T-helper 2 cell treated with Interferon-gamma antibody and Interleukin-4, amounts not matched to agents 5 μg/mL and 100 μg/mL, for 36 hours (primary cell): ENCODE data around the gene DELE1.

Experiments used
- DNase-seq: peaks from one replicate; pipeline ENCODE4 v3.0.0; 2021; ENCODE audit warnings: low spot score
- H3K27ac Mint-ChIP-seq: one replicate; pipeline ENCODE4 v1.8.0; 2021; ENCODE audit warnings: mild to moderate bottlenecking, mixed read lengths
- H3K27me3 Mint-ChIP-seq: one replicate; pipeline ENCODE4 v1.8.0; 2021; ENCODE audit warnings: low read depth, mixed read lengths
- H3K36me3 Mint-ChIP-seq: one replicate; pipeline ENCODE4 v1.8.0; 2021; ENCODE audit warnings: low read depth, mixed read lengths
- H3K4me1 Mint-ChIP-seq: one replicate; pipeline ENCODE4 v1.8.0; 2021; ENCODE audit warnings: low read depth, mixed read lengths
- H3K4me3 Mint-ChIP-seq: one replicate; pipeline ENCODE4 v1.8.0; 2022; ENCODE audit warnings: mild to moderate bottlenecking, moderate library complexity, mixed read lengths
- H3K9me3 Mint-ChIP-seq: one replicate; pipeline ENCODE4 v1.8.0; 2021; ENCODE audit warnings: mixed read lengths

Gene DELE1

DNA sequence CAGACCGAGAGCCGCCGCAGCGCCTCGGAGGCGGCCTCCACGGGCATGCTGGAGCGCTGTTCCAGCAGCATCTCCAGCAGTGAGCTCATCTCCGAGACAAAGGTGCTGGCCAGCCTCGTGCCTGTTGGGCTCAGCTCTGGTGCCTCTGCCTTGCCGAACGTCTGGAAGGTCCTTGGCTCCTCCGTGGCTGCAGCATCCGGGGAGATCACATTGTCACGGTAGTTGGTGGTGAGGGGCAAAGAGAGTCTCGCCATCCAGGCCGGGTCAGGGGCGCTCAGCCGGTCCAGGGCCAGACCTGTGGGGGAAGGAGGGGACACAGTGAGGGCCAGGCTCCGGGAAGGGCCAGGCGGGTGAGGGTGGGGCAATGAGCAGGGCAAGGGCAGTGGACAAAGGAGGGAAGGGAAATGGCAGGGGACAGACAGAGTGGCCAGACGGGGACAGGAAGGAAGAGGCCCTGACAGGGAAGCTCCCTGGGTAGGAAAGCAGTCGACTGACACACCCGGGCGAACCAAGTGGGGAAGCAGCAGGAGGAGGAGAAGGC lies 21.9 kb downstream of the DELE1 start:
- no peak overlapping the region for H3K27ac Mint-ChIP-seq
- peaks cover 6% of the 10 kb centered on the region for H3K4me1 Mint-ChIP-seq
- H3K9me3 Mint-ChIP-seq = no peaks in the 10 kb centered on the region
- H3K27me3 Mint-ChIP-seq = no peaks in the 10 kb centered on the region
- no peak overlapping the region for H3K4me3 Mint-ChIP-seq
- H3K36me3 Mint-ChIP-seq = peaks cover 3% of the 10 kb centered on the region
- DNase-seq = no peak

DNA sequence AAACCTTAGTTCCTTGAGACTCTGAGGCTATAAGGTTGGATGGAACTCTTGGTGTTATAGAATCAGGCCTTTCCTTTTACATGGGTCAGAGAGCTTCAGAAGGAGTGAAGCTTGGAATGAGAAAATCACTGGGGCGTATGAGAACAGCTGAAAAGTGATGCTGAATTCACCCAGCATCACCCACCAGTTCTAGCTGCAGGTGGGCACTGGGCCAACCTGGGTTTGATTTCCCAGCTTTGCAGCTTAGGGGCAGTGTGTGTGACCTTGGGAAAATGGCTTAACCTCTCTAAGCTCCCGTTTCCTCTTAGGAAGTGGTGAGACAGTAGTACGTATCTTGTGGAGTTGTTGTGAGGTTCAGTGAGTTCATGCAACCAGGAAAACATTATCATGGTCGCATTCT lies 23.6 kb downstream of the DELE1 start:
- Mint-ChIP-seq H3K36me3 (no peaks in the 10 kb centered on the region), H3K27me3 (no peaks in the 10 kb centered on the region), H3K4me1 (peaks cover 9% of the 10 kb centered on the region), H3K9me3 (no peaks in the 10 kb centered on the region), H3K4me3 (no peak overlapping the region), H3K27ac (no peak overlapping the region)
- DNase-seq = no peak

DNA sequence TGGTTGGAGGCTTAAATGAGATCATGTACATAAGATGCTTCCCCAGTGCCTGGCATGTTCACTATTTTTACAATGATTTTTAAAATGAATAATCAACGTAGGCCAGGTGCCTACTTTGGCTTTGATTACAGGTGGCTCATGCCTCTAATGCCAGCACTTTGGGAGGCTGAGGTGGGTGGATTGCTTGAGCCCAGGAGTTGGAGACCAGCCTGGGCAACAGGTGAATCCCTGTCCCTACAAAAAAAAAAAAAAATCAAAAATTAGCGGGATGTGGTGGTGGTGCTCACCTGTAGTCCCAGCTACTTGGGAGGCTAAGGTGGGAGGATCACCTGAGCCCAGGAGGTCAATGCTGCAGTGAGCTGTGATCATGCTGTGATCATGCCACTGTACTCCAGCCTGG lies 25.1 kb downstream of the DELE1 start:
- H3K27me3 Mint-ChIP-seq = no peaks in the 10 kb centered on the region
- H3K9me3 Mint-ChIP-seq = no peaks in the 10 kb centered on the region
- no peak overlapping the region for H3K4me3 Mint-ChIP-seq
- no peak for DNase-seq
- no peak overlapping the region for H3K27ac Mint-ChIP-seq
- H3K36me3 Mint-ChIP-seq = no peaks in the 10 kb centered on the region
- H3K4me1 Mint-ChIP-seq = peaks cover 9% of the 10 kb centered on the region

GRCh38 chr5:141949511-141949910 lies 25.8 kb downstream of the DELE1 start:
- DNase-seq = no peak
- Mint-ChIP-seq H3K4me3 (no peak overlapping the region), H3K27ac (no peak overlapping the region), H3K9me3 (no peaks in the 10 kb centered on the region), H3K36me3 (no peaks in the 10 kb centered on the region), H3K27me3 (no peaks in the 10 kb centered on the region), H3K4me1 (peaks cover 13% of the 10 kb centered on the region)

DNA sequence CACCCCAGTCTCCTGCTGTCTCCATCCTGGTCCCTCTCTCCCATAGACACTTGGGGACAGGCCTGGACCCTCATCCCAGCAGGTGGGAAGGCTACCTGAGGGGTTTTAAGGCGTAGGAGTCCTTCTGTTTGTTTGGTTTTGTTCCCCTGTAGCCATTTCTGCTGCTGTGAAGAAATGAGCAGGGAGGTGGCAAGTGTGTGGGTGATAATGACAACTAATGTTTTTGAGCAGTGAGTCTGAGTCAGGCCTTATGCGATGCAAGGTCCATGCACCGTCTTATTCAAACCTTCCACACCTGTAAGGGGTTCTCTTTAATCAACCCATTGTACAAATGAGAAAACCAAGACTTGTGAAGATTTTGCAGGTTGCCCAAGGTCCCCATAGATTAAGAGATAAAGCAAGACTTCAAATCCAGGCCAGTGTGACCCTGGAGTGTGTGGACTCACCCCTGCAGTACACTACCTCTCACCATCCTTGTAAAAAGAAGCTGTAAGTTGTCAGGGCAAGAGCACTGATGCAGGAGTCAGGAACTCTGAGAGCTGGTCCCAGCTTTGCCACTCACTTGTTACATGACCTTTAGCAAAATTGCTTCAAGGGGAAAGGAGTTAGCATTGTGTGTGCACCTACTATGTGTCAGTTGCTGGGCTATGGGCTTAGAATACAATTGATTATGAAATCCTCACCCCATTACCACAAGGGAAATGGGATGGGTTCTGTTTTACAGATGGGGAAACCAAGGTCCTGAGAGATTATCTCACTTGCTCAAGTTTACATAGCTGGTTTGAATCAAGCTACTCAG lies 26.7 kb downstream of the DELE1 start:
- H3K4me3 Mint-ChIP-seq = no peak overlapping the region
- peaks cover 13% of the 10 kb centered on the region for H3K4me1 Mint-ChIP-seq
- H3K27me3 Mint-ChIP-seq = no peaks in the 10 kb centered on the region
- no peaks in the 10 kb centered on the region for H3K36me3 Mint-ChIP-seq
- no peak overlapping the region for H3K27ac Mint-ChIP-seq
- H3K9me3 Mint-ChIP-seq = no peaks in the 10 kb centered on the region
- no peak for DNase-seq

GRCh38 chr5:141951332-141951781 lies 27.7 kb downstream of the DELE1 start:
- Mint-ChIP-seq H3K27ac (peak overlapping the region; percentile 26), H3K4me1 (peaks cover 13% of the 10 kb centered on the region)

GRCh38 chr5:141952020-141952419 lies 28.3 kb downstream of the DELE1 start:
- no peaks in the 10 kb centered on the region for H3K36me3 Mint-ChIP-seq
- peaks cover 13% of the 10 kb centered on the region for H3K4me1 Mint-ChIP-seq
- no peaks in the 10 kb centered on the region for H3K9me3 Mint-ChIP-seq
- no peaks in the 10 kb centered on the region for H3K27me3 Mint-ChIP-seq
- H3K4me3 Mint-ChIP-seq = peak overlapping the region; percentile 45
- no peak overlapping the region for H3K27ac Mint-ChIP-seq
- no peak for DNase-seq

More at GRCh38 chr5:141951332-141951781, 27.7 kb downstream of the DELE1 start:
- H3K4me3 Mint-ChIP-seq = peak overlapping the region; percentile 45
- no peaks in the 10 kb centered on the region for H3K27me3 Mint-ChIP-seq
- no peak for DNase-seq
- H3K9me3 Mint-ChIP-seq = no peaks in the 10 kb centered on the region
- no peaks in the 10 kb centered on the region for H3K36me3 Mint-ChIP-seq

DNA sequence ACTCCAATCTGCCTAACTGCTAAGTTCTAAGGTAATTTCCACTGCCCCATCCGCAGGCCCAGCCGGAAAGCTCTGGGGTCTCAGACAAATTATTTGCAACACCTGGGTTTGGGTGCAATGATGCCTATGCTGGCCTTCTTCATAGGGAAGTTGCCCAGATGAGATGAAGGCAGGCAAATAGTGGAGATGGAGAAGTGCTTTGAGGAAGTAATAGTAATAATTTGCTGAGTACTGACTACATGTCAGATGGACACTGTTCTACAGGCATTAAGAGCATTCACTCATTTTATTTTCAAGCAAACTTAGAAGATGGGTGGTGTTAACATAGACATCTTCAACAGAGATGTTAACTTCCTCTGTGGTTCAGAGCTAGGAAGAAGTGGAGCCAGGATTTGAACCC lies 30.5 kb downstream of the DELE1 start:
- no peak for DNase-seq
- H3K27me3 Mint-ChIP-seq = no peaks in the 10 kb centered on the region
- H3K4me3 Mint-ChIP-seq = no peak overlapping the region
- no peaks in the 10 kb centered on the region for H3K9me3 Mint-ChIP-seq
- peaks cover 30% of the 10 kb centered on the region for H3K4me1 Mint-ChIP-seq
- no peaks in the 10 kb centered on the region for H3K36me3 Mint-ChIP-seq
- H3K27ac Mint-ChIP-seq = no peak overlapping the region

- no peak for DNase-seq
- no peaks in the 10 kb centered on the region for H3K36me3 Mint-ChIP-seq
- peak overlapping the region; percentile 83 for H3K27ac Mint-ChIP-seq
- peaks cover 41% of the 10 kb centered on the region for H3K4me1 Mint-ChIP-seq
- H3K4me3 Mint-ChIP-seq = peak overlapping the region; percentile 70
- no peaks in the 10 kb centered on the region for H3K9me3 Mint-ChIP-seq
- H3K27me3 Mint-ChIP-seq = no peaks in the 10 kb centered on the region
These were observed 33.8 kb downstream of the DELE1 start for GRCh38 chr5:141957367-141957996.

DNA sequence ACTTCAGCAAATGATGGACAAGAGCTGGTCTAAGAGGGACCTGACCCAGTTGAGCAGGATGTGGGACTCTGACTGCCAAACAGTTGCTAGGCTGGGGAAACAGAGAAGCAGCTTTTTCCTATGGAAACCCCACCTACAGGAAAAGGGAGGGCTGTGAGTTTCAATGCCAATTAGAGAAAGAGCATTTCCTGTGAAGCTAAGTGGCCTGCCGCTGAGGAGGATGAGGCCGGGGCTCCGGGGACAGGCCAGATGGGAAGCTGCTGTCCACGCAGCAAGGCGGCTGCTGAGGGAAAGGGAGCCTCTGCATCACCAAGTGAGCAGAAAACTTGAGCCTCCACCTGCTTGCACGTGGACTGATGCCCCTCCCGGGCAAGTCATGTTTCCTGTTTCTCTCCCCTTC lies 34.4 kb downstream of the DELE1 start, which contains the start of gene PCDH12:
PCDH12 (minus strand) TSS at position 90 of the 400 bp plus-strand sequence. CDS start 351 bp downstream, outside the sequence.
- peak; percentile 29 for DNase-seq
- H3K27ac Mint-ChIP-seq = peak within 1 kb of the TSS; percentile 83
- peaks cover 41% of the 10 kb centered on the region for H3K4me1 Mint-ChIP-seq
- peak within 1 kb of the TSS; percentile 70 for H3K4me3 Mint-ChIP-seq
- no peaks in the 10 kb centered on the region for H3K9me3 Mint-ChIP-seq
- no peaks in the 10 kb centered on the region for H3K27me3 Mint-ChIP-seq
- no peaks in the 10 kb centered on the region for H3K36me3 Mint-ChIP-seq

DNA sequence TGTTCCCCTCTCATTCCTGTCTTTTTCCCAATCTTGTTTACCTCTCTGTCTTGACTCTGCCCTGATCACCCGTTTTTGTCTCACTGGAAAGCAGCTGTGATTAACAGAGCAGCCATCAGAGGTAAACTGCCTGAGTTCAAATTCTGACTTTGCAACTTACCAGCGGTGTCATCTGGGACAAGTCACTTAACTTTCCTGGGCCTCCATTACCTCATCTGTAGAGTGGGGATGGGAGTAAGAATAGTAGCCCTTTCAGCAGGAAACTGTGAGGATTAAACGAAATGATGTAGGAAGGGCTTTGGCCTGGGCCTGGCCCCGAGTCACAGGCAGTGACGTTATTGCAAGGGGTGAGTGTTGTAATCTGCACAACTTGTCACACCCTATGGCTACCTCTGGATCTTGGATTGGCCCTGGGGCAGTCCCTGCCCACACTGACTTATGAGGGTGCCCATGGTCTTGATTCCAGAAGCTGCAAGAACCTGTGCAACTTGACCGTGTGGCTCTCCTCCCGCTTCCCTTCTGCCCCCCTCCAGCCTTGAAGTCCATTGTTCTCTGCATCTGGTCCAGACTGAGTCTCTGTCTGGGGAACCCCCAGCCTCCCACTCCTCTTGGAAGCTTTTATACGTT lies 35.0 kb downstream of the DELE1 start:
- DNase-seq = peak; percentile 38
- H3K4me1 Mint-ChIP-seq = peaks cover 41% of the 10 kb centered on the region
- peak overlapping the region; percentile 70 for H3K4me3 Mint-ChIP-seq
- peak overlapping the region; percentile 83 for H3K27ac Mint-ChIP-seq
- H3K9me3 Mint-ChIP-seq = no peaks in the 10 kb centered on the region
- H3K36me3 Mint-ChIP-seq = no peaks in the 10 kb centered on the region
- no peaks in the 10 kb centered on the region for H3K27me3 Mint-ChIP-seq

DNA sequence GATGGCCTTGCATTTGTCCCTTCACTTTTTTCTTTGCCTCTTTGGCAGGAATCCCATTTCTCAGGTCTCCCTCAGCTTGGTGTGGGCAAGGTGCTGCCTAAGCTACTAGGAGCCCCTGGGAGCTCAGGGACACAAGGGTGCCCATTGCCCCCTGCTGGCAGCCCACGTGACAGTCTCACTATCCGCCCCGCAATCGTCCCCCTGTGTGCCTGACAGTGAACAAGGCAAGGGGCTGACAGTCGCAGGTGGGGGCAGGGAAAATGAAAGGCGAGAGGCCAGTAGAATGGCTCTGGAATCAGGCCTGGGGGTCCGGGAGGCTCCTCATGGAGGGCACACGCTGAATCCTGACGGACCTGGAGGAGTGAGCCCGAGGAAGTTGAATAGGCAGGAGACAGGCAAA lies 36.3 kb downstream of the DELE1 start:
- Mint-ChIP-seq H3K27me3 (no peaks in the 10 kb centered on the region), H3K36me3 (no peaks in the 10 kb centered on the region), H3K4me1 (peaks cover 37% of the 10 kb centered on the region), H3K9me3 (no peaks in the 10 kb centered on the region), H3K27ac (no peak overlapping the region), H3K4me3 (no peak overlapping the region)
- DNase-seq = no peak

DNA sequence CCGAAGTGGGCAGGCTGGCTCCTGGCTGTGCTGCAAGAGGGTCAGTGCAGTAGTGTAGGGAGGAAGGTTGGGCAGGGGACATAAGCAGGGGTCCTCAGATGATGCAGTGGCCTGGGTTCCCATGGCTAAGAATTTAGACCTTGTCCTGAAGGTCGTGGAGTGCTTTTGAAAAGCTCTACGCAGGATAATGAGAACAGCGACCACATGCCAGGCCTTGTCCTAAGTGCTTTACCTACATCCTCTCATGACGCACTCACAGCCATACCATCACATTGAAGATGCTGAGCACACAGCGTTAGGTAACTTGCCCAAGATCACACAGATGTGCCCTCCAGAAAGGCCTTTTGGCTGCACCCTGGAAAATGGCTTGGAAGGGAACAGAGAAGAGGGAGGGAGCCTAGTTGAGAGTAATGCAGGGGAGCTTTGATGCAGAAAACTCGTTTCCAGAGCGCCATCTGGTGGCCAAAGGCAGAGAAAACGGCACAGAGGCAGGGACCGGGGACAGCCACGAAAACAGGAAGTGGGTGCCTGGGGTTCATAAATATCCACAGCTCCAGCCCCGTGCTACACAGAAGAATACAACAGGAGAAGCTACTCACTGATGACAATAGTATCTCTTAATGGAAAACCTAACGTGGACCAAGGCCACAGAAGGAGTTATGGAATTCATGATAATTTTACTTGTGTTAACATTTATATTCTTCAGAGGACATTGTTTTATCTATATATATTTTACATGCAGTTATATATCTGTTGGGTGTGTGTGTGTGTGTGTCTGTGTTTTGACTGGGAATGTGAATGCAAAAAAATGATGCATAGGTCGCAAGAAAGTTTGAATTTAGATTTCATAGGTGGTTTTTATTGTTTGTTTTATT lies 37.0 kb downstream of the DELE1 start:
- Mint-ChIP-seq H3K27ac (peak overlapping the region; percentile 84), H3K36me3 (no peaks in the 10 kb centered on the region), H3K9me3 (no peaks in the 10 kb centered on the region), H3K4me1 (peaks cover 37% of the 10 kb centered on the region), H3K27me3 (no peaks in the 10 kb centered on the region), H3K4me3 (peak overlapping the region; percentile 44)
- DNase-seq = peak; percentile 81
